LNCAP (cell line): ENCODE data around the gene AKT3.

ENCODE experiments used
- CTCF ChIP-seq: fragments of 450-650 bp; IDR thresholded peaks from 2 replicates; pipeline ENCODE4 v1.5.1; 2017; ENCODE audit warnings: mild to moderate bottlenecking

AKT3 gene

DNA sequence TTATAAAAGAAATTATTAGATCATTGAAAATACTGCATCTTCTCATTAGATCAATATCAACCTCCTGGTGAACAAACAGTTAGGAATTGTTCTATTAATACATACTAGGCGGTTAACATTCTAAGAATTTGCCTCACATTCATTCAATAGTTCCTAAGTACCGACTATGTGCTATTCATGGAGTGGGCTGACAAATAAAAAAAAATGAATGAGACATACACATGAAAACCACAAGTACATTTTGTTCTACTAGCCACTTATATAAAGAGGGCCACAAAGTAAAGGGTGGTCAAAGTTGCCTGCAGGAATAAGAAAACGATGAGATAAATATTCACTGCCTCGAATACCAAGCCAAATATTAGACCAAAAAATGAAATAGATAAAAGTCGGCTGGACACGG lies 299.8 kb downstream of the AKT3 start:
- no peak for TF ChIP-seq CTCF

- no peak for TF ChIP-seq CTCF
Measured at GRCh38 chr1:243549791-243550190, 300.3 kb downstream of the AKT3 start.

DNA sequence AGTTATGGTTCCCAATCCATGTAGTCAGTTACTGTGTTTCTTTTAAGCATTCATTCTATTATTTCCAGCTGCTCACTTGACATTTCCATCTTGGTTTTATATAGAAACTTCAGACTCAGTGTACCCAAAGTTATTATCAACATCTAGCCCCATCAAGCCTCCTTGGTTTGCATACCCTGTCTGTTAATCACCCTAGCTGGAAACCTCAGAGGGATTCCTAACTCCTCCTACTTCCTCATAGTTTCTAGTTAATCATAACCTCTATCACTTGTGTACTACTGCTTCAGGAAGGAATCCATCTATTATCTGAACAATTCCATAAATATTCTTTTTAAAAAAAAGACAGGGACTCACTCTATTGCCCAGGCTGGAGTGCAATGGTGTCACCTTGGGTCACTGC lies 300.9 kb downstream of the AKT3 start:
- no peak for TF ChIP-seq CTCF

- no peak for TF ChIP-seq CTCF
Measured at GRCh38 chr1:243548516-243548915, 301.5 kb downstream of the AKT3 start.

DNA sequence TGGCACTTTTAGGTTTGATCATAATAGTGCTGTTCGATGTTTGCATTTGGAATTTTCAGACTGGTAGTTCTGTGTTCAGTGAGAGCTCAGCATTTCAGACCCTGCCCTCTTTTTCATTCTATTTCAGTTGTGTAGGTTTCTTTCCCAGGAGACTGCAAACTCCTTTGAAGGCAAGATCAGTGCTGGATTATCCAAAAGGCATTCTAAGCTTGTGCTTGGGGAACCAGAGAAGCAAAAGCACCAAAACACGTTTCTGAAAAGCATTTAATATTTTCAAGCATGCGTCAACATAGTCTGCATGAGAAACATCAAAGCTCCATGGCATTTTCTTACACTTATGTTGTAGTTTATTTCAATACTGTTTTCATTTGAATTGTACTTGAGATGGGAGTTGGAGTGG lies 302.2 kb downstream of the AKT3 start:
- TF ChIP-seq CTCF = no peak

- no peak for TF ChIP-seq CTCF
Measured at GRCh38 chr1:243546457-243546856, 303.6 kb downstream of the AKT3 start.

- TF ChIP-seq CTCF = no peak
Measured at GRCh38 chr1:243543501-243543900, 306.5 kb downstream of the AKT3 start.

GRCh38 chr1:243542739-243543415 lies 307.2 kb downstream of the AKT3 start:
- no peak for TF ChIP-seq CTCF
